H1 (cell line): ENCODE data around the gene HARS1. TPM values are rescaled to one million over a fixed set of nuclear protein-coding genes. Genes with fewer than 3 reads are reported as not detected.

Experiments
- CTCF ChIA-PET: fragments of 300-600 bp; sonication (Branson Sonifier 250); formaldehyde crosslinking; loops from one replicate; lab custom pipeline; 2021; ENCODE audit not compliant: partially characterized antibody; lab: Charles Lee
- POLR2A ChIA-PET: fragments of 300-600 bp; sonication (Branson Sonifier 250); formaldehyde crosslinking; loops from one replicate; lab custom pipeline; 2021; ENCODE audit warnings: inconsistent platforms; ENCODE audit not compliant: partially characterized antibody; lab: Charles Lee
- DNase-seq, 2 experiments: peaks; one replicate each; pipeline versions ENCODE4 v3.0.0 to v3.0.0-alpha.2; 2010 to 2022; ENCODE audit warnings: low spot score in 2 of 2, low read depth in 1 of 2, mixed read lengths in 1 of 2
- FAIRE-seq: peaks from 2 replicates; lab custom pipeline; 2011; peaks lifted over from hg19 to GRCh38; lab: Jason Lieb, UNC
- H2AFZ ChIP-seq: 2 replicates; pipeline ENCODE4 v1.8.1; 2012; ENCODE audit warnings: low read length, inconsistent platforms
- H2AK5ac ChIP-seq: 2 replicates; pipeline ENCODE4 v1.6.1; 2013; ENCODE audit warnings: low read depth, low read length
- H2BK120ac ChIP-seq: replicated peaks from 2 replicates; pipeline ENCODE3; 2013; ENCODE audit warnings: low read depth, low read length, inconsistent platforms
- H2BK12ac ChIP-seq: 2 replicates; pipeline ENCODE4 v1.6.1; 2013; ENCODE audit warnings: low read depth, low read length
- H2BK15ac ChIP-seq: 2 replicates; pipeline ENCODE4 v1.6.1; 2013; ENCODE audit warnings: low read length
- H2BK20ac ChIP-seq: 2 replicates; pipeline ENCODE4 v1.6.1; 2013; ENCODE audit warnings: low read length
- H2BK5ac ChIP-seq: 2 replicates; pipeline ENCODE4 v1.6.1; 2013; ENCODE audit warnings: low read depth, low read length
- H3K14ac ChIP-seq: 2 replicates; pipeline ENCODE4 v1.6.1; 2013; ENCODE audit warnings: inconsistent platforms; ENCODE audit not compliant: insufficient read length
- H3K18ac ChIP-seq: 2 replicates; pipeline ENCODE4 v1.6.1; 2013; ENCODE audit warnings: low read length; ENCODE audit errors: extremely low read depth
- H3K23ac ChIP-seq: 2 replicates; pipeline ENCODE4 v1.6.1; 2013; ENCODE audit warnings: inconsistent platforms; ENCODE audit not compliant: insufficient read length
- H3K23me2 ChIP-seq: 2 replicates; pipeline ENCODE4 v1.6.1; 2013; ENCODE audit warnings: low read depth, low read length
- H3K27ac ChIP-seq: 2 replicates; pipeline ENCODE4 v1.6.1; 2011; ENCODE audit warnings: low read depth, low read length, inconsistent platforms
- H3K27me3 ChIP-seq, 4 experiments: replicated peaks in 1 of 4; 1 replicate in 1 of 4; 2 replicates in 3 of 4; pipeline versions ENCODE4 v1.6.1 to v1.8.1; 2011 to 2013; ENCODE audit warnings: low read length in 3 of 4, mild to moderate bottlenecking in 3 of 4, inconsistent platforms in 2 of 4, mixed read lengths in 2 of 4, moderate library complexity in 1 of 4; ENCODE audit not compliant: control insufficient read depth in 3 of 4, insufficient read depth in 3 of 4; ENCODE audit errors: extremely low read depth in 1 of 4
- H3K36me3 ChIP-seq, 4 experiments: 2 replicates each; pipeline versions ENCODE4 v1.6.1 to v1.8.1; 2011 to 2013; ENCODE audit warnings: mild to moderate bottlenecking in 4 of 4, low read length in 3 of 4, moderate library complexity in 2 of 4, control low read depth in 1 of 4, inconsistent platforms in 1 of 4; ENCODE audit not compliant: insufficient read depth in 4 of 4, control insufficient read depth in 2 of 4
- H3K4ac ChIP-seq: replicated peaks from 2 replicates; pipeline ENCODE3; 2013; ENCODE audit warnings: low read length, low read depth, mixed read lengths, inconsistent platforms; ENCODE audit not compliant: insufficient read length
- H3K4me1 ChIP-seq, 4 experiments: replicated peaks in 1 of 4; 1 replicate in 1 of 4; 2 replicates in 3 of 4; pipeline versions ENCODE4 v1.6.1 to v1.8.1; 2011 to 2013; ENCODE audit warnings: low read length in 3 of 4, inconsistent platforms in 2 of 4, mixed read lengths in 1 of 4; ENCODE audit not compliant: insufficient read depth in 4 of 4, control insufficient read depth in 3 of 4
- H3K4me2 ChIP-seq, 2 experiments: 2 replicates each; pipeline versions ENCODE4 v1.6.1 to v1.8.1; 2011 to 2013; ENCODE audit warnings: low read depth in 2 of 2, low read length in 2 of 2, control low read depth in 1 of 2, inconsistent platforms in 1 of 2, mild to moderate bottlenecking in 1 of 2; ENCODE audit not compliant: insufficient read depth in 1 of 2
- H3K4me3 ChIP-seq, 4 experiments: fragments of 200-600, 300-600 bp in 1 of 4; sonication (generic), shearing (Covaris generic), sonication (Bioruptor Twin) in 1 of 4; 2 replicates each; pipeline versions ENCODE4 v1.5.1 to v1.8.1; 2011 to 2016; ENCODE audit warnings: low read length in 4 of 4, low read depth in 3 of 4, control low read depth in 2 of 4, inconsistent platforms in 2 of 4, mild to moderate bottlenecking in 2 of 4, mixed read lengths in 1 of 4, moderate library complexity in 1 of 4; ENCODE audit not compliant: insufficient read depth in 2 of 4; ENCODE audit errors: extremely low read depth in 1 of 4
- H3K56ac ChIP-seq: replicated peaks from 2 replicates; pipeline ENCODE3; 2013; ENCODE audit warnings: low read depth, mild to moderate bottlenecking, mixed read lengths, low read length, inconsistent platforms; ENCODE audit not compliant: insufficient read length
- H3K79me1 ChIP-seq: 2 replicates; pipeline ENCODE4 v1.6.1; 2013; ENCODE audit warnings: low read depth, low read length, control low read depth
- H3K79me2 ChIP-seq, 2 experiments: 2 replicates each; pipeline versions ENCODE4 v1.6.1 to v1.8.1; 2012 to 2013; ENCODE audit warnings: low read length in 2 of 2, mild to moderate bottlenecking in 2 of 2, inconsistent platforms in 1 of 2; ENCODE audit not compliant: insufficient read depth in 2 of 2, control insufficient read depth in 1 of 2
- H3K9ac ChIP-seq, 4 experiments: replicated peaks in 1 of 4; 1 replicate in 1 of 4; 2 replicates in 3 of 4; pipeline versions ENCODE4 v1.6.1 to v1.8.1; 2011 to 2013; ENCODE audit warnings: low read depth in 3 of 4, low read length in 3 of 4, control low read depth in 2 of 4, mild to moderate bottlenecking in 2 of 4, moderate library complexity in 2 of 4, inconsistent platforms in 1 of 4; ENCODE audit errors: extremely low read depth in 1 of 4
- H3K9me3 ChIP-seq, 2 experiments: 2 replicates each; pipeline versions ENCODE4 v1.6.1 to v1.8.1; 2012 to 2013; ENCODE audit warnings: mild to moderate bottlenecking in 2 of 2, moderate library complexity in 2 of 2, control low read depth in 1 of 2, inconsistent platforms in 1 of 2, low read depth in 1 of 2, low read length in 1 of 2, mixed read lengths in 1 of 2; ENCODE audit not compliant: insufficient read depth in 2 of 2
- H4K20me1 ChIP-seq, 2 experiments: replicated peaks in 1 of 2; 2 replicates each; pipeline versions ENCODE3 to v1.8.1; 2011 to 2013; ENCODE audit warnings: inconsistent platforms in 2 of 2, low read length in 2 of 2, mild to moderate bottlenecking in 1 of 2; ENCODE audit not compliant: insufficient read depth in 2 of 2, control insufficient read depth in 1 of 2
- H4K5ac ChIP-seq: 2 replicates; pipeline ENCODE4 v1.6.1; 2013; ENCODE audit warnings: low read length, low read depth, mixed read lengths, inconsistent platforms; ENCODE audit not compliant: insufficient read length
- H4K8ac ChIP-seq: 2 replicates; pipeline ENCODE4 v1.8.0; 2013; ENCODE audit warnings: mild to moderate bottlenecking, moderate library complexity, low read length, inconsistent platforms; ENCODE audit not compliant: insufficient read depth; ENCODE audit errors: extremely low read depth
- H4K91ac ChIP-seq: replicated peaks from 2 replicates; pipeline ENCODE3; 2013; ENCODE audit warnings: low read length, mixed read lengths, inconsistent platforms; ENCODE audit not compliant: insufficient read length
- SAP30 ChIP-seq: fragments of 300-600 bp; sonication (generic); IDR thresholded peaks from 2 replicates; pipeline ENCODE4 v1.7.1; 2012; ENCODE audit warnings: low read length, moderate library complexity, mild to moderate bottlenecking, inconsistent platforms; ENCODE audit not compliant: insufficient read depth, insufficient replicate concordance
- TEAD4 ChIP-seq: IDR thresholded peaks from 2 replicates; pipeline ENCODE4 v1.6.1; 2012; ENCODE audit warnings: low read depth, low read length, inconsistent platforms, mixed read lengths
- WGBS, 2 experiments: shearing (Covaris generic) in 1 of 2; methylation state at CpG; one replicate each; pipeline versions ENCODE4 v1.1.6 to v1.1.7; 2013 to 2015; ENCODE audit warnings: low lambda C conversion rate in 2 of 2, mixed read lengths in 2 of 2, inconsistent platforms in 1 of 2, low coverage in 1 of 2, missing lambda C conversion rate in 1 of 2; ENCODE audit not compliant: insufficient replicate concordance in 2 of 2, insufficient coverage in 1 of 2, insufficient read length in 1 of 2; ENCODE audit errors: extremely low coverage in 1 of 2, missing lambda C conversion rate in 1 of 2; 5-methylcytosine and 5-hydroxymethylcytosine counted together
- polyA plus RNA-seq, 7 experiments: library from polyadenylated mRNA; depleted of rRNA in 3 of 7; stranded (reverse) in 5 of 7; unstranded in 2 of 7; fragments of >200 nt in 5 of 7; fragments of 200-250 nt in 2 of 7; gene quantifications; 1 replicate in 5 of 7; 2 replicates in 1 of 7; 4 replicates in 1 of 7; pipeline versions ENCODE4 v1.2.1 to v1.2.3, GENCODE V29; 2011 to 2013; ENCODE audit warnings: missing spikeins in 2 of 7, mixed read lengths in 2 of 7
- total RNA-seq: library from RNA; stranded (reverse); fragmentation: NEBNext Ultra II Directional; extraction: Animal tissue kit (Norgen Biotek cat#: 25700); gene quantifications from 2 replicates; pipeline ENCODE4 v1.2.1, GENCODE V29; 2021

The HARS1 gene
- total and polyA plus RNA-seq, 2 of the 8 experiments (the other 6 are each of a cell fraction or from before 2014, with no cell fraction given), result 27.8 to 56.8 TPM

DNA sequence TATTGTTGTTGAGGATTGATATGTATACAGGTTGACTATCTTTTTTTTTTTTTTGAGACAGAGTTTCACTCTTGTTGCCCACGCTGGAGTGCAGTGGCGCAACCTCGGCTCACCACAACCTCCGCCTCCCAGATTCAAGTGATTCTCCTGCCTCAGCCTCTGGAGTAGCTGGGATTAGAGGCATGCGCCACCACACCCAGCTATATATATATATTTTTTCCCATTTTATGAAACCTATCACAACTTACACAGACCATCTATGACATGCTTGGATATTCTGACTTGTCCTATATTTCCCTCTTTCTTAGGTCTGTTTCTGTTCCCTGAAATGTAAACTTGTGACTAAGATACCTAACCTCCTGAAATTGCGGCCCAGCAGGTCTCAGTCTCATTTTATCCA lies 63.2 kb downstream of the HARS1 start:
- no peak overlapping the region for H2BK12ac ChIP-seq
- no peak overlapping the region for H3K23ac ChIP-seq
- H3K27ac ChIP-seq, result no peak overlapping the region
- no peaks in the 10 kb centered on the region for H3K4me1 ChIP-seq
- H3K79me1 ChIP-seq, result no peaks in the 10 kb centered on the region
- H2BK120ac ChIP-seq, result no peak overlapping the region
- no peak overlapping the region for H3K4ac ChIP-seq
- no peak overlapping the region for H4K5ac ChIP-seq
- peaks cover 41% of the 10 kb centered on the region in 2 experiments; a peak in 3 of 4 replicates for H3K9me3 ChIP-seq
- H3K9ac ChIP-seq, result no peak overlapping the region
- WGBS, 2 experiments, result 90% methylated on average over 6 of the region's 6 CpGs; no CpG with 5 or more reads in 1 of the 2 experiments
- H3K23me2 ChIP-seq, result no peaks in the 10 kb centered on the region
- H3K36me3 ChIP-seq, result no peaks in the 10 kb centered on the region
- H3K56ac ChIP-seq, result no peak overlapping the region
- no peaks in the 10 kb centered on the region for H3K27me3 ChIP-seq
- POLR2A ChIA-PET, result no interaction called here
- H2BK5ac ChIP-seq, result no peak overlapping the region
- no peaks in the 10 kb centered on the region for H4K20me1 ChIP-seq
- H4K91ac ChIP-seq, result no peak overlapping the region
- no peak overlapping the region for H2AK5ac ChIP-seq
- no peak overlapping the region for H4K8ac ChIP-seq
- H3K79me2 ChIP-seq, result no peaks in the 10 kb centered on the region
- no peak overlapping the region for H2AFZ ChIP-seq
- CTCF ChIA-PET, result no interaction called here
- no peak overlapping the region for H3K14ac ChIP-seq
- H3K4me2 ChIP-seq, result no peak overlapping the region
- DNase-seq (no peak), FAIRE-seq (no peak)
- no peak overlapping the region for H3K18ac ChIP-seq
- no peak overlapping the region for H2BK20ac ChIP-seq
- H3K4me3 ChIP-seq, result no peak overlapping the region
- no peak overlapping the region for H2BK15ac ChIP-seq
- TF ChIP-seq TEAD4 (no peak), SAP30 (no peak)
